Activated naive CD8-positive, alpha-beta T cell treated with anti-CD3 and anti-CD28 coated beads, Interleukin-2, amount 10 ng/mL, durations not matched to agents 7 days and 5 days (primary cell): ENCODE results near the gene SIPA1. TPM values are rescaled to one million over a fixed set of nuclear protein-coding genes. Genes with fewer than 3 reads are reported as not detected.

ENCODE experiments used
- microRNA-seq: library from miRNA; unstranded; fragments of <30 nt; microRNA quantifications from one replicate; pipeline ENCODE4 v1.2.0, GENCODE V29; 2022
- total RNA-seq, 2 experiments: library from RNA; stranded (reverse); gene quantifications; one replicate each; pipeline ENCODE4 v1.2.3, GENCODE V29; 2021

SIPA1 gene
- total RNA-seq, 2 experiments from 2014 or later, result 245 to 266 TPM

Small RNAs within 50 kb of the gene (microRNA-seq; reads per million reads assigned to microRNA genes)
- not detected for gene MIR4489
- not detected for gene MIR4690

Other genes starting within 250 kb of the SIPA1 start
- gene NEAT1, start 215.3 kb upstream of the SIPA1 start, total RNA-seq, result 100 to 1,000 TPM; 402 to 407 TPM
- over 10,000 TPM; 13,719 to 14,448 TPM for gene MALAT1, start 139.1 kb upstream of the SIPA1 start, total RNA-seq
- gene SCYL1, start 113.0 kb upstream of the SIPA1 start, total RNA-seq, result 10 to 100 TPM; 74.2 to 74.9 TPM
- 100 to 1,000 TPM; 116 to 119 TPM for gene LTBP3, start 79.7 kb upstream of the SIPA1 start, total RNA-seq
- 10 to 100 TPM; 27.2 to 30.0 TPM for gene ZNRD2, start 67.6 kb upstream of the SIPA1 start, total RNA-seq
- 10 to 100 TPM; 40.9 to 44.1 TPM for gene FAM89B, start 65.6 kb upstream of the SIPA1 start, total RNA-seq
- gene EHBP1L1, start 62.0 kb upstream of the SIPA1 start, total RNA-seq, result 100 to 1,000 TPM; 118 to 120 TPM
- gene KCNK7, start 42.3 kb upstream of the SIPA1 start, total RNA-seq, result 1 to 10 TPM in 1 of 2 experiments, under 1 TPM in 1; 0.96 to 1.0 TPM
- gene MAP3K11, start 23.9 kb upstream of the SIPA1 start, total RNA-seq, result 10 to 100 TPM; 69.9 to 73.1 TPM
- gene PCNX3, start 22.3 kb upstream of the SIPA1 start, total RNA-seq, result 10 to 100 TPM; 57.2 to 60.2 TPM
- gene RELA, start 24.8 kb downstream of the SIPA1 start, total RNA-seq, result 100 to 1,000 TPM; 112 to 117 TPM
- gene KAT5, start 74.2 kb downstream of the SIPA1 start, total RNA-seq, result 10 to 100 TPM; 75.6 to 82.6 TPM
- 10 to 100 TPM; 74.8 to 84.2 TPM for gene RNASEH2C, start 82.7 kb downstream of the SIPA1 start, total RNA-seq
- gene AP5B1, start 142.9 kb downstream of the SIPA1 start, total RNA-seq, result 10 to 100 TPM; 27.9 to 29.0 TPM
- under 1 TPM; 0.14 to 0.17 TPM for gene OVOL1, start 149.0 kb downstream of the SIPA1 start, total RNA-seq
- gene SNX32, start 195.9 kb downstream of the SIPA1 start, total RNA-seq, result 1 to 10 TPM; 2.6 to 3.6 TPM
- 1,000 to 10,000 TPM; 1,357 to 1,424 TPM for gene CFL1, start 220.1 kb downstream of the SIPA1 start, total RNA-seq
- 100 to 1,000 TPM; 102 to 110 TPM for gene MUS81, start 222.3 kb downstream of the SIPA1 start, total RNA-seq
- gene EFEMP2, start 234.7 kb downstream of the SIPA1 start, total RNA-seq, result 10 to 100 TPM; 15.3 to 20.0 TPM
- 100 to 1,000 TPM; 161 to 175 TPM for gene CTSW, start 241.7 kb downstream of the SIPA1 start, total RNA-seq